HG03521 (cell line): ENCODE measurements around the gene ARRDC1.
"Not testable (repeated sequence)": the region's sequence is repeated elsewhere in the genome, so short reads cannot be mapped to it uniquely, and the experiment has no call there.

Source experiments
- ATAC-seq: cut with Tn5 transposase; IDR thresholded peaks from one replicate; pipeline ENCODE4 v1.9.1; 2021; ENCODE audit warnings: mild to moderate bottlenecking, moderate library complexity; ENCODE audit not compliant: unreplicated experiment

The ARRDC1 gene

DNA sequence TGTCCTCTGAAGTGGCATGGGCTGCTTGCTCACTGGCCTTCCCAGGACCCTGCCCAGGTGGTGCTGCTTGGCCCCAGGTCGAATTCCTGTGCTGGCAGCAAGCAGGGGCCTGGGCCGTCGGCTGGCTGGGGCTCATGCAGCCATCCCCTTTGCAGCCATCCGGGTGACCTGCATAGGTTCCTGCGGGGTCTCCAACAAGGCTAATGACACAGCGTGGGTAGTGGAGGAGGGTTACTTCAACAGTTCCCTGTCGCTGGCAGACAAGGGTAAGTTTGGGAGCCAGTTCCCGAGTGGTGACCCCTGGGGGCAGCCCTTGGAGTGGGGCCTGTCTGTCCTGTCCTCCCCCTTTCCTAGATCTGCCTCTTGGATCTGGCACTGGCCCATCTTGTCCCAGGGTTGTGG lies 7.3 kb downstream of the ARRDC1 start:
- ATAC-seq, result no peak

DNA sequence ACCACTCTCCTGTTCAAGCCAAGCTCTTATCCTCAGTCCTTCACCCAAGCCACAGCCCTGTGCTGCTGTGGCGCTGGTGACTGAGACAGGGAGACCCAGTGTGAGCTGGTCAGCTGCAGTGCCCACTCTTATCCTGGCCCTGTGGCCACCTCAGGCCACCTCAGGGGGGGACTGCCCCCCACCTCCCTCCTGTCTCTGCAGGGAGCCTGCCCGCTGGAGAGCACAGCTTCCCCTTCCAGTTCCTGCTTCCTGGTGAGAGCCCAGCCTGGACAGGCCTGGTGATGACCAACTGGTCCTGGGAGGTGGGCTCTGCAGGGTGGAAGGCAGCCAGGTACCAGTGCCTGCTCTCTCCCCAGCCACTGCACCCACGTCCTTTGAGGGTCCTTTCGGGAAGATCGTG lies 7.8 kb downstream of the ARRDC1 start:
- ATAC-seq, result no peak

DNA sequence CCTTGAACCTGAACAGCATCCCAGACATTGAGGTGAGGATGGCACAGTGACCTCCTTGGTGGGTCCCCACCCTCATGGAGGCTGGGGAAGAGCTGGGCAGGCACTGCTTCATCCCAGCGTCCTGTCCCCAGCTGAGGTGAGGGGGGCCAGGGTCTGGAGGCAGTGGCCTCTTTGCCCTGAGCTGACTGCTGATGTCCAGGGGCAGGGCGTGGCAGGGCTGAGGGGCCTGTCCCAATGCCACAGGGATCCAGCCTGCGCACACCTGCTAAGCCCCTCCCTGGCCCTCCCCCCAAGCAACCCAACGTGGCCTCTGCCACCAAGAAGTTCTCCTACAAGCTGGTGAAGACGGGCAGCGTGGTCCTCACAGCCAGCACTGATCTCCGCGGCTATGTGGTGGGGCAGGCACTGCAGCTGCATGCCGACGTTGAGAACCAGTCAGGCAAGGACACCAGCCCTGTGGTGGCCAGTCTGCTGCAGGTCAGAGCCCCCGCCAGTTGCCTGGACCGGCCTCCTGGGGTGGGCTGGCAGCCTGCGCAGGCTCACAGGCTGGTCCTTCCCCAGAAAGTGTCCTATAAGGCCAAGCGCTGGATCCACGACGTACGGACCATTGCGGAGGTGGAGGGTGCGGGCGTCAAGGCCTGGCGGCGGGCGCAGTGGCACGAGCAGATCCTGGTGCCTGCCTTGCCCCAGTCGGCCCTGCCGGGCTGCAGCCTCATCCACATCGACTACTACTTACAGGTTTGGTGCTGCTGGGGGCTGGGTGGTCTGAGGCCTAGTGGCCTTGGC lies 8.4 kb downstream of the ARRDC1 start:
- ATAC-seq, result no peak

DNA sequence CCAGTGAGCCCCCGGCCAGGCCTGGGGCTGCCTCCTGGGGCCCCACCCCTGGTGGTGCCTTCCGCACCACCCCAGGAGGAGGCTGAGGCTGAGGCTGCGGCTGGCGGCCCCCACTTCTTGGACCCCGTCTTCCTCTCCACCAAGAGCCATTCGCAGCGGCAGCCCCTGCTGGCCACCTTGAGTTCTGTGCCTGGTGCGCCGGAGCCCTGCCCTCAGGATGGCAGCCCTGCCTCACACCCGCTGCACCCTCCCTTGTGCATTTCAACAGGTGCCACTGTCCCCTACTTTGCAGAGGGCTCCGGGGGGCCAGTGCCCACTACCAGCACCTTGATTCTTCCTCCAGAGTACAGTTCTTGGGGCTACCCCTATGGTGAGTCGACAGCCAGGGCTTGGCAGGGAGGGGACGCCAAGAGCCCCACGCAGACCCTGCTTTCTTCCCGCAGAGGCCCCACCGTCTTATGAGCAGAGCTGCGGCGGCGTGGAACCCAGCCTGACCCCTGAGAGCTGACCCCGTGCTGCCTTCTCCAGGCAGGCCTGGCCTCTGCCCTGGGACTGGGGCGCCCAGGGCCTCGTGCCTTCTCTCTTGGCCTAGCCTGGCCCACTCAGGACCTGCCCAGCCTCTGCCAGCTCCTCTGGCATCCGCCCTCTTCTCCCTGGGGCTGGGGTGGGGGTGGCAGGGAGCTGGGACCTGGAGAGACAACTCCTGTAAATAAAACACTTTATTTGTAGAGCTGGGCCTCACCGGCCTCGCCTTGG lies 9.3 kb downstream of the ARRDC1 start:
- no peak for ATAC-seq

DNA sequence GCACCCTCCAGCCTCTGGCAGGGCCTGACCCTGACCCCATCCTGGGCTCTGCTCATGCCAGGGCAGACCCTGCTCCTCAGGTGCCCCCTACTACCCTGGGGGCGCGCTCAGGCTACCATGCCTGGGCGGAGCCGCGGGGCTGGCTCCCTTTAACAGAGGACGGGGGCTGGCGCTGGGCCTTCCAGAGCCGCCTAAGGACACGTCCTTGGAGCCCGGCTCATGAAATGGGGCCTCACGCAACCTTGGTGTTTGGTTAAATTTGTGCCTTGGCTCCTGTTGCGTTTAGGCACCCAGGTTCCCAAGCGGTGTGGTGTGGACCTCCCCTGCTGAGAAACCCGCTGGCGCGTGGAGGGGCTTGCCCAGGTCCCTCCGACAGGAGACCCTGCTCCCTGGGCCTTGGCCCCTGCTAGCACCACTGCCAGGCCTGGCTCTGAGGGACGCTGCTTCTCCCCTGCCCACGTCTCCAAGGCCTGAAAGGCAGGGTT lies 9.9 kb downstream of the ARRDC1 start:
- no peak for ATAC-seq

DNA sequence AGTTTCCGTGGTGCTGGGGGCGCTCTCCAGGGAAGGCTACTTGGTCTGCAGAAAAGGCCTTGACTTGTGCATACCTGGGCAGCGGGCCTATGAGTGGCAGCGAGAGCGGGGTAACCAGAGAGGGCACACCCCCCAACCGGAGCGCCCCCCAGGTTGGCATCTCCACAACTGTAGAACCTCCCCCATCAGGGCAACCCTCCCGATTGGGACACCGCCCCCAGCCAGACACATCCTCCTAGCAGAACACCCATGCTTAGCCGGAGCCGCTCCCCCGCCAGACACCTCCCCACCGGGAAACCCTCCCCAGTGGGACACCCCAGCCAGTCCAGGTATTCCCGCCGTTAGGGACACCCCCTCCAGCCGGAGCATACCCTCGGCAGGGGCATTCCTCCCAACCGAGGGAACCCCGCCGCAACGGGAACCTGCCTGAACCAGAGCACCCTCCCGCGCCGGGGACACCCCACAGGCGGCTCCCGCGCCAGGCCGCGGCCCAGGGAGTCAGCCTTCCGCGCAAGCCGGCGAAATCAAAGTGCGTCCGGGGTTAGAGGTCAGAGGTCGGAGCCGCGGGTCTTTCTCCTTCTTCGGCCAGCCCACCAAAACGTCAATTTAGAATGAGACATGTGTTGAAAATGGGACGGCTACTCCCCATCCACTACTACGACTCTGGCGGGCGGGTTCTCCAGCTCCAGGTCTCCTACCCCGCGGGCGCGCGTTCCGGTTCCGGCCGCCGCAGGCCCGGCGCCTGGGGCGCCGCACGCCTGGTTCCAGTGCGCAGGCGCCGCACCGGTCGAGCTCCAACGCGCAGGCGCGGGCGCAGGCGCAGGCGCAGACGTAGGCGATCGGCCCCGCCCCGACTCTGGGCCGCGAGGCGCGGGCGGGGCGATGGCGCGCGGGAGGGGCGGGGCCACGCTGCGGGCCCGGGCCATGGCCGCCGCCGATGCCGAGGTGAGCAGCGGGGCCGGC lies 12.9 kb downstream of the ARRDC1 start, which contains the start of gene EHMT1:
EHMT1 (plus strand) TSS at position 901 of the 963 bp plus-strand sequence; CDS start at position 925, 24 bp downstream.
- peak; percentile 83 for ATAC-seq

DNA sequence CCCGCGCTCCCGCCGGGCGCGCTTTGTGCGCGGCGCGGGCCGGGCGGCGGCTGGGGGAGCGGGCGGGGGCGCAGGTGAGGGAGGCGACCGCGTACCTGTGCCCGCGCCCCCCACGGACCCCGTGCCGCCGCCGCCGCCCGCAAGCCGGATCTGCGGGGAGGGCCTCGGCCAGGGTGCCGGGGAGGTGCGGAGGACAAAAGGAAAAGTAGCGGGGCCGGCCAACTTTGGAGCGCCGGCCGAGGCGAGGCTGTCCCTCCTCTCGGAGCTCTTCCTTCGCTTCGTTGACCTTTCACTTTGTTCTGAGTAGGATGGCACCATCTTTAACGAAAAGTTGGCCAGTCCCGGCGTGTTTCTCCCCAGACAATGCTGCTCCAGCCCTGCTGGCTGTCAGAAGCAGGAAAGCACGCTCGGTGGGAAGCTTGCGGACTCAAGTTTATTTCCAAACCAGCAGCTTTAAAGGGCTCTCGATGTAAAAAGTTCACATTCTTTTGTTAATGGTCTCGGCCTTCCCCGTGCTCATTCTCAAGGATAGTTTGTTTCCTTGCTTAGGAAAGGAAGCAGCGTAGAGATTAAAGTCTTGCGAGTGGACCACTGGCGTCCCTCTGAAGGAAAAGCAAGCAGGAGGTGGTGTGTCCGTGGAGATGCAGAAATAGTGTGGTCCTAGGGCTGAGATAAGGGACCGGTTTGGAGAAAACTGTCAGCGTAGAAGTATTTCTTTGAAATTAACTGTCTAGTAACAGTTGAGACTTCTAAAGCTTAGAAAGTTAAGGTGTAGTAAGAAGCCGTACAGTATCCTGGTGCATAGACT lies 14.0 kb downstream of the ARRDC1 start:
- peak; percentile 19 for ATAC-seq

DNA sequence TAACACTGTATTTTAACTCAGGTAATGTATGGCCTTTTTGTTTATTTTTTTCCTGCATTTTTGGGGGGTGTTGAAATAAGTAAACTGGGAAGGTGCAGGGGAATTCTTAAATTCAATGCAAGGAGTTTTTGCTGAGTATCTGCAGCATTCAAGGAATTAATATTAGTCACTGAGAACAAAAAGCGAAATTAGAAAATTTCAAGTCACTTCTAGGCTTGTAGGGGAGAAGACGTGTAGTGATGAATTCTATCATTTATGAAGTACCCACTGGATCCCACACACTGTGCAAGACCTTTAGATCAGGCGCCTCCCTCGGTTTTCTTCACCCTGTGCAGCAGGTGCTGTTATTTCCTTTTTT lies 14.5 kb downstream of the ARRDC1 start:
- no peak for ATAC-seq

DNA sequence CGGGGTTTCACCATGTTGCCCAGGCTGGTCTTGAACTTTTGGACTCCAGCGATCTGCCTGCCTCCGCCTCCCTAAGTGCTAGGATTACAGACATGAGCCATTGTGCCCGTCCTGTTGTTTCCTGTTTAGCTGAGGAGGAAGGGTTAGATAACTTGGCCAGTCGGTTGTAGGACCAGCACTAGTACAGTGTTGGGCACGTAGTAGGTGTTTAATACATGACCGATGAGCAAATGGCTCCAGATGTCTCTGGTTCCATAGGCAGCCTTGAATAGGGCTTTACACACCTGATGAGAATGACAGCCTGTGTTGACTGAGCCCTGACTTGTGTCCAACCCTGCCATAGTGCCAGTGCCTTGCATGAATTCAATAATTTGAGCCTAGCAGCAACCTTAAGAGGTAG lies 15.1 kb downstream of the ARRDC1 start:
- ATAC-seq, result no peak

DNA sequence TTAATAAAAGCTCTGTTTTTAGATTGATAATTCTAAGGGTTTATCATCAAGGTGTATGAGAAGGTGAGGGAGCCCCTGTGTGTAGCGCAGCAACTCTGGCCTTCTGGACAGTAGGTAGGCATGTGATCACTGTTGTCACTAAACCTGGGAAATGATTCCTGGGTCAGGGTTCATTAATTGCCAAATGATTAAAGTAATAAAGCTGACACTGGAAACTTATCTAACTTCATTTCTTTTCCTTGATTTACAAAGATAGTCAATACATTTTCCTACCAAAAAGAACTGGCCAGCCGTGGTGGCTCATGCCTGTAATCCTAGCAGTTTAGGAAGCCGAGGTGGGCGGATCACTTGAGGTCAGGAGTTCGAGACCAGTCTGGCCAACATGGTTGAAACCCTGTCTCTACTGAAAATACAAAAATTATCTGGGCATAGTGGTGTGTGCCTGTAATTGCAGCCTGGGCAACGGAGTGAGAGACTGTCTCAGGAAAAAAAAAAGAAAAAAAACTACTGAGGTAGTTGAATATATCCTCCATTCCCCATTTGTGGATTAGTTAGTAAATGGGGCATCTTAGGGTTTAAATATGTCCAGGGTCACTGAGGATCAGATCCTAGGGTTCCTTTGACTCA lies 15.8 kb downstream of the ARRDC1 start:
- no peak for ATAC-seq

DNA sequence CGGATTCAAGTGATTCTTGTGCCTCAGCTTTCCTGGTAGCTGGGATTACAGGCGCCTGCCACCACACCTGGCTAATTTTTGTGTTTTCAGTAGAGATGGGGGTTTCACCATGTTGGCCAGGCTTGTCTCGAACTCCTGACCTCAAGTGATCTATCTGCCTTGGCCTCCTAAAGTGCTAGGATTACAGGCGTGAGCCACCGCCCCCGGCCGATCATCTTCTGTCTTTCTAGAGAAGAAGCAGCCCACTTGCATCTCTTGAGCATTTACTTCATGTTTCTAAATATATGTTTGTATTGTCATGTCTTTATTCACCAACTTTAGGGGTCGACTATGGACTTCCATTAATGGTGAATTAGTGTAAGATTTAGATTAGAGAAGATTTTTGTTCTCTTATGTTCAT lies 16.7 kb downstream of the ARRDC1 start:
- ATAC-seq, result not testable (repeated sequence)

DNA sequence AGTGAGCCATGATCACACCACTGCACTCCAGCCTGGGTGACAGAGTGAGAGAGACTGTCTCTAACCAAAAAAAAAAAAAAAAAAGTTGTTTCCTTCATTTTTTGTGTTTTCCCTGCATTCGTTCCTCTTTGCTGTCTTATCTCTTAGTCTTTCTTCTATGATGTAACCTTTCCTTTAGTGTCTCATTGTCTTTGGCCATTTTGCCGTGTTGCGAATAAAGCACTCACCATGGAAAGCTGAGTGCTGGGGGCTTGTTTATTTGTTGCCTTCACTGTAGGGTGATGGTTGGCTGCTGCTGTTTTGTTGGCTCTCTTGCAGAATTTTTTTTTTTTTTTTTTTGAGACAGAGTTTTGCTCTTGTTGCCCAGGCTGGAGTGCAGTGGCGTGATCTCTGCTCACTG lies 21.0 kb downstream of the ARRDC1 start:
- ATAC-seq, result no peak

DNA sequence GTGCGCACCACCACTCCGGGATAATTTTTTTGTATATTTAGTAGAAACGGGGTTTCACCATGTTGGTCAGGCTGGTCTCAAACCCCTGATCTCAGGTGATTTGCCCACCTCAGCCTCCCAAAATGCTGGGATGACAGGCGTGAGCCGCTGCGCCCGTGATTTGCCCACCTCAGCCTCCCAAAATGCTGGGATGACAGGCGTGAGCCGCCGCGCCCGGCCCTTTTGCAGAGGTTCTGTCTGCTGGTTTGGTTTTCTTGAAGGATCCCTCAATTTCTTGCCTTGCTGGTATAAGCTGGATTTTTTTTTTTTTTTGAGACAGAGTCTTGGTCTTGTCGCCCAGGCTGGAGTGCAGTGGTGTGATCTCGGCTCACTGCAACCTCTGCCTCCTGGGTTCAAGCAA lies 21.9 kb downstream of the ARRDC1 start:
- ATAC-seq, result not testable (repeated sequence)

DNA sequence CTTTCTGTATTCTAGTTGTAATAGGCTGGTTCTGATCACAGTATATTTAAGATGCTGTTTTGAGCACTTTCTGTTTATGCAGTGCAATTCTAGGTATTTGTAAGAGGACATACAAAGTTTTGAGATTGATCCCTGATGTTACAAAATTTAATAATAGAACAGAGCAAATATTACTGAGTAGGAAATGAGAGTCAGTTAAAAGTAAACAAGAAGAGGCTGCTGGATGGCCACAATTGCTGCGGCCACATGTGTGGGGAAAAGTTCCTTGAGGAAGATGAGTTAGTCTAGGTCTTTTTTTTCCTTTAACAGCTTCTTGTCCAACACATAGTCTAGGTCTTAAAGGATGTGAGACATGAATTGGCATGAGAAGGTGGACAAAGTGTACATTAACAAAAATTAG lies 24.6 kb downstream of the ARRDC1 start:
- ATAC-seq, result no peak

DNA sequence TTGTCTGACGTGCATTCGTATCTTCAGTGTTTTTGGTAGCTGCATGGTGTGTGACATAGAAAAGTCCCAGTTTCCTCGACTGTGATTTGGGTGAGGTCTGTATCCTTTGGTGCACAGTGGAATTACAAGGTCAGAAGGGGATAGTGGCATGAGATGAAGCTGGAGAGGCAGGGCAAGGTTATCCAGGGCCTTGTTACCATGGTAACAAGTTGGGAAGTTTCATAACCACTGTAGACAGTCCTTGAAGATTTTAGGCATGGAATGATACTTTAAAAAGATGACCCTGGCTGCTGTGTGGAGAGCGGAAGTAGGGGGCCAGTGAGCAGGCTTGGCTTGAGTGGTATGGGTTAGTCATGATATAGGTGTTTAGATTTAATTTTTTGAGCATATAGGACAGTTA lies 25.2 kb downstream of the ARRDC1 start:
- no peak for ATAC-seq

DNA sequence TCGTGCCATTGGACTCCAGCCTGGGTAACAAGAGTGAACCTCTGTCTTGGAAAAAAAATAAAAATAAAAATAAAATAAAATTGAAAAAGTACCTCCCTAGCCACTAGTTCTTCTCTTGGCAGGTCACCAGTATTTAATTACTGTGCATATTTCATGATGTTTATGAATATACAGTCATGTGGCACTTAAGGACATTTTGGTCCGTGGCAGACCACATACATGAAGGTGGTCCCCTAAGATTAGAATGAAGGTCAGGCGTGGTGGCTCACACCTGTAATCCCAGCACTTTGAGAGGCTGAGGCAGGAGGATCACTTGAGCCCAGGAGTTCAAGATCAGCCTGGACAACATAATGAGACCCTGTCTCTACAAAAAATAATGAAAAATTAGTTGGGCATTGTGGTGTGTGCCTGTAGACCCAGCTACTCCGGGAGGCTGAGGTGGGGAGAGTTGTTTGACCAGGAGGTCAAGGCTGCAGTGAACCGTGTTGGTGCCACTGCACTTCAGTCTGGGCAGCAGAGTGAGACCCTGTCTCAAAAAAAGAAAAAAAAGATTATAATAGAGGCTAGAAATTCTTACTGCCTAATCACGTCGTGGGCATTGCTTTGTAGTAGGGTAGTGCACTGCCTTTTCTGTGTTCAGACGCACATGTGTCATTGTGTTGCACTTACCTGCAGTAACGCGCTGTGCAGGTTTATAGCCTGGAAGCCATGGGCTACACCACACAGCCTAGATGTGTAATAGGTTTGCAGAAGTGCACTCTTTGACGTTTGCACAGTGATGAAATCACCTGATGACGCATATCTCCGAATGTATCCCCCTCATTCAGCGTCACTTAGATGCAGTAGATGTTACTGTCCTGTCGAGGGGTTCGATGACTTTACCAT lies 26.1 kb downstream of the ARRDC1 start:
- no peak for ATAC-seq

DNA sequence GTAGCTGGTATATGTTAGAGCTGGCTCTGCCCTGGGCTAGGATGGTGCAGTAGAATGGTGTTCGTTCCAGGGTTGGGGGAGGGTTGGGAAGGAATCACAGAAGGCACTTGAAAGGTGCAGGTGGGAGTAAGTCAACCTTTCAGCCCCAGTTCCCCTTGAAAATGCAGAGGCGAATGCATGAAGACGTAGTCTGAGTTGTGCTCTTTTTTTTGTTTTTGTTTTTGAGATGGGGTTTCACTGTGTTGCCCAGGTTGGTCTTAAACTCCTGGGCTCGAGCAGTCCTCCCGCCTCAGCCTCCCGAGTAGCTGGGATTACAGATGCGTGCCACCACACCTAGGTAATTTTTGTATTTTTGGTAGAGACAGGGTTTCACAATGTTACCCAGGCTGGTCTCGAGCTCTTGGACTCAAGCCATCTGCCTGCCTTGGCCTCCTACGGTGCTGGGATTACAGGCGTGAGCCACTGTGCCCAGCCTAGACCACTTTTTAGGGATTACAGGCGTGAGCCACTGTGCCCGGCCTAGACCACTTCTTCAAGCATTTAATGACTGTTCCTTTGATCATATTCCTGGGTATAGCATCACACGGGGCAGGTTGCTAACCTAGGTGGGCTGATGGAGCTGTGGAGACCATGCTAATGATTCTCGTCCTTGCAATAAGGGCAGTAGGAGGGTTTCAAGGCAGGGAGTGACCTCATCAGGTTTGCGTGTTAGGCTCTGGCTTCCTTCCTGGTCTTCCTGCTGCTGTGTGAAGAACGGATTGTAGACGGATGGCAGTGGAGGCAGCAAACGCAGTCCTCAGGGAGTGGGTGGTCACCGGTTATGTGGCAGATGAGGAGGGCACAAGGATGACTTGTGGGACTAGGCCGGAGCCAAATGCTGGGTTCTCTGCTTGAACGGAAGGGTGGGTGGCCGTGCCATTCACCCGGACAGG lies 27.0 kb downstream of the ARRDC1 start:
- no peak for ATAC-seq

DNA sequence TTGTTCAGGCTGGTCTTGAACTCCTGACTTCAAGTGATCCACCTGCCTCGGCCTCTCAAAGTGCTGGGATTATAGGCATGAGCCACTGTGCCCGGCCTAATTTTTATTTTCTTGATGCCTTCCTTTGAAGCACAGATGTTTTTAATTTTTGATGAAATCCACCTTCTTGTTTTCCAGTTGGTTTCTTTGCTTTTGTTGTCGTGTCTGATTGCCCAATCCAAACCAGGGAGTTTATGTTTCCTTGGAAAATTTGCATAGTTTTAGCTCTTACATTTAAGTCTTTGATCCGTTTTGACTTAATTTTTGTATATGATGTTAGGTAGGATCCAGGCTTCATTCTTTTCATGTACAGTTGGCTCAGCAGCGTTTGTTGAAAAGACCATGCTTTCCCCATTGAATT lies 28.5 kb downstream of the ARRDC1 start:
- no peak for ATAC-seq
